ENCODE measurements around the gene FAM174B. TPM values are rescaled to one million over a fixed set of nuclear protein-coding genes. Genes with fewer than 3 reads are reported as not detected.

The FAM174B gene
- total RNA-seq, 2 experiments from 2014 or later = 3.4 to 3.6 TPM

DNA sequence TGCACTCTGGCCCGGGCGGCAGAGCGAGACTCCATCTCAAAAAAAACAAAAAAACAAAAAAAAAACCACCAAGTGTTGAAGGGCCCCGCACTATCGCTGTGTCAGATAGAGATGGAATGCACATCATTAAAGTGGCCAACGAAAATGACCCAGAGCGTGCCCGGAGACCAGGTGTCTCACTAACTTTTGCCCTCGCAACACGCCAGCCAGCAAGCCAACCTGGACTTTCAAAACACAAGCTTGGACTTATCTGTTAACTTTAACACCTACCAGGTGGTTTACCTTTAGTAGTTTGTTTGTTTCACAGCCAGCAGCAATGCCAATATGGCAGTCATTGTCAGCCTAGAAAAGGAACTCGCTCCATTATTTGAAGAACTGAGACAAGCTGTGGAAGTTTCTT is 28.6 kb downstream of the FAM174B start:
- H3K27ac ChIP-seq (ENCODE audit: low read depth in 1 of 2, low read length in 2 of 2) = no peak overlapping the region
- no peaks in the 10 kb centered on the region for H3K4me1 ChIP-seq (ENCODE audit: insufficient read depth, low read length)
- intact Hi-C loops (cut with DNase I, micrococcal nuclease) = no loop called here
- H3K27ac Mint-ChIP-seq = no peak overlapping the region
- H3K27me3 Mint-ChIP-seq = no peaks in the 10 kb centered on the region
- ChIA-PET POLR2A (no interaction called here), CTCF (no interaction called here)
- no peak overlapping the region for H3K4me3 ChIP-seq (ENCODE audit: low read length)
- no peak for DNase-seq
- H3K27me3 ChIP-seq (ENCODE audit: control insufficient read depth in 1 of 2, insufficient read depth in 2 of 2, low read length in 2 of 2) = no peaks in the 10 kb centered on the region
- H3K36me3 Mint-ChIP-seq (ENCODE audit: low read depth) = peaks cover 4% of the 10 kb centered on the region
- ATAC-seq (ENCODE audit: poor library complexity) = no peak
- H3K4me3 Mint-ChIP-seq = no peak overlapping the region
- H3K9me3 Mint-ChIP-seq = no peaks in the 10 kb centered on the region
- H3K9me3 ChIP-seq (ENCODE audit: control insufficient read depth in 1 of 2, insufficient read depth in 1 of 2, low read length in 2 of 2) = peaks cover 0 to 5% of the 10 kb centered on the region in 2 experiments
- H3K4me1 Mint-ChIP-seq (ENCODE audit: low read depth) = no peaks in the 10 kb centered on the region
- TF ChIP-seq, protein P1, sequence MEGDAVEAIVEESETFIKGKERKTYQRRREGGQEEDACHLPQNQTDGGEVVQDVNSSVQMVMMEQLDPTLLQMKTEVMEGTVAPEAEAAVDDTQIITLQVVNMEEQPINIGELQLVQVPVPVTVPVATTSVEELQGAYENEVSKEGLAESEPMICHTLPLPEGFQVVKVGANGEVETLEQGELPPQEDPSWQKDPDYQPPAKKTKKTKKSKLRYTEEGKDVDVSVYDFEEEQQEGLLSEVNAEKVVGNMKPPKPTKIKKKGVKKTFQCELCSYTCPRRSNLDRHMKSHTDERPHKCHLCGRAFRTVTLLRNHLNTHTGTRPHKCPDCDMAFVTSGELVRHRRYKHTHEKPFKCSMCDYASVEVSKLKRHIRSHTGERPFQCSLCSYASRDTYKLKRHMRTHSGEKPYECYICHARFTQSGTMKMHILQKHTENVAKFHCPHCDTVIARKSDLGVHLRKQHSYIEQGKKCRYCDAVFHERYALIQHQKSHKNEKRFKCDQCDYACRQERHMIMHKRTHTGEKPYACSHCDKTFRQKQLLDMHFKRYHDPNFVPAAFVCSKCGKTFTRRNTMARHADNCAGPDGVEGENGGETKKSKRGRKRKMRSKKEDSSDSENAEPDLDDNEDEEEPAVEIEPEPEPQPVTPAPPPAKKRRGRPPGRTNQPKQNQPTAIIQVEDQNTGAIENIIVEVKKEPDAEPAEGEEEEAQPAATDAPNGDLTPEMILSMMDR (IDR thresholded peaks at IDR 0.05) = no peak
- no peaks in the 10 kb centered on the region for H3K36me3 ChIP-seq (ENCODE audit: insufficient read depth, low read length)

DNA sequence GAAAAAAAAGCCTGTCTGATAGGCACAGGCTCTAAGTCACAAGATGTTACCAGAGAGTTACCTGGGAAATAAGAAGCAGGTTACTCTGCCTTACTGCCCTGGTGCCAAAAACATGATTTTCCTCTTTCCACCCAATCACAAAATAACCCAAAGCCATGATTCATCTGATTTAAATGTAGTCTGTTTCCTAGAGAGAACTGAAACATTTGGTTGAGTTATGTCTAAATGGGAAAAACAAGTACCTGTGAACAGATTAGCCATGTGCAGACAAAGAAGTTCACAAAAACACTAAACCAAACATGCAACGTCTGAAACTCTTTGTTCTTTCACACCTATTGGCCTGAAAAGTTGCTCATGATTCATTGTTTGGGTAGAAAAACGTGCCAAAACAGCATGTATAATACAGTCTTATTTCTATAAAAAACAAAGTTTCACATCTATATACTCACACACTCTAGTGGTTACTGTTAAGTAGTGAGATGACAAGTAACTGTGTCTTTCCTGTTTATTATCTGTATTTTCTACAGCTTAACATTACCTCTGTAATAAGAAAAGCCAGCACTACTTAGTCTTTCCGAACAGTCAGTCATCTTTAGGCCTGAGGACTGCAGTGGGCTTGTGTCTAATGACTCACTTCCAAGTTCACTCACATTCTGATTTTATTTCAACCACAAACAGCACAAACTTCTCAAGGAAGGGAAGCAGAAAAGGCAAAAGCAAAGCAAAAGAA is 30.2 kb downstream of the FAM174B start:
- H3K27ac ChIP-seq (ENCODE audit: low read depth in 1 of 2, low read length in 2 of 2) = no peak overlapping the region
- ATAC-seq (ENCODE audit: poor library complexity) (no peak), DNase-seq (no peak)
- H3K36me3 ChIP-seq (ENCODE audit: insufficient read depth, low read length) = no peaks in the 10 kb centered on the region
- H3K27me3 ChIP-seq (ENCODE audit: control insufficient read depth in 1 of 2, insufficient read depth in 2 of 2, low read length in 2 of 2) = no peaks in the 10 kb centered on the region
- ChIA-PET CTCF (no interaction called here), POLR2A (no interaction called here)
- Mint-ChIP-seq H3K9me3 (no peaks in the 10 kb centered on the region), H3K27ac (no peak overlapping the region), H3K4me3 (no peak overlapping the region), H3K4me1 (ENCODE audit: low read depth) (no peaks in the 10 kb centered on the region), H3K36me3 (ENCODE audit: low read depth) (peaks cover 4% of the 10 kb centered on the region), H3K27me3 (no peaks in the 10 kb centered on the region)
- H3K4me3 ChIP-seq (ENCODE audit: low read length) = no peak overlapping the region
- intact Hi-C loops (cut with DNase I, micrococcal nuclease) = no loop called here
- TF ChIP-seq, protein P1 (IDR thresholded peaks at IDR 0.05) = no peak
- no peaks in the 10 kb centered on the region for H3K9me3 ChIP-seq (ENCODE audit: control insufficient read depth in 1 of 2, insufficient read depth in 1 of 2, low read length in 2 of 2)
- no peaks in the 10 kb centered on the region for H3K4me1 ChIP-seq (ENCODE audit: insufficient read depth, low read length)

DNA sequence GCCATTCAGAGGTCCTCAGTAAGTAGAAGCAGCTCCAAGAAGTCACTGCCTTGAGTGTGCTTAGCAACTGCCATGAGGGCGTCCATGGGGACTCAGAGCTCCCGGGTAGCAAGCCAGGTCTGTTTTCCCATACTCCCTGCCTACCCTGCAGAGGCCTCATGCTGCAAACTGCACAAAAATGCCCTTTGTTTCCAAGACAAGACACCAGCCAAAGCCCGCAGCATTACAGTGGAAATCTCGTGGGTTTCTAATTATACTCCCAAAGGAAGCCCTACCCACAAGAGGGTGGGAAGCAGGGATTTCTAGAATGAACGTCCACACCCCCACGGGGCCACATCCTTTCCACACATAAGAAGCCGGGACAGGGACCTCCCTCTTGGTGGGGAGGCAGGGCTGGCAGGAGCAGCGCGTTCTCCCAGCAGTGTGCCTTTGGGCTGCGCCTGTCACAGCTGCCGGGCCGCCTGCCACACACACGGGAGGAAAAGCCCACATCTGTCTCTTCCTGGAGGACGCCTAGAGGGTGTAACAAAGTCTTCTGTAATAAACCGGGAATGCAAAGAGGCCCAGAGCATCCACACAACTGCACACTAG is 31.1 kb downstream of the FAM174B start:
- Histone ChIP-seq H3K4me3 (ENCODE audit: low read length) (no peak overlapping the region), H3K36me3 (ENCODE audit: insufficient read depth, low read length) (no peaks in the 10 kb centered on the region), H3K27ac (ENCODE audit: low read depth in 1 of 2, low read length in 2 of 2) (no peak overlapping the region), H3K27me3 (ENCODE audit: control insufficient read depth in 1 of 2, insufficient read depth in 2 of 2, low read length in 2 of 2) (no peaks in the 10 kb centered on the region), H3K4me1 (ENCODE audit: insufficient read depth, low read length) (no peaks in the 10 kb centered on the region), H3K9me3 (ENCODE audit: control insufficient read depth in 1 of 2, insufficient read depth in 1 of 2, low read length in 2 of 2) (no peaks in the 10 kb centered on the region)
- no peaks in the 10 kb centered on the region for H3K4me1 Mint-ChIP-seq (ENCODE audit: low read depth)
- no peak overlapping the region for H3K4me3 Mint-ChIP-seq
- no peaks in the 10 kb centered on the region for H3K27me3 Mint-ChIP-seq
- no peak for DNase-seq
- no peak for ATAC-seq (ENCODE audit: poor library complexity)
- TF ChIP-seq, protein P1 (IDR thresholded peaks at IDR 0.05) = no peak
- H3K9me3 Mint-ChIP-seq = no peaks in the 10 kb centered on the region
- intact Hi-C loops (cut with DNase I, micrococcal nuclease) = no loop called here
- POLR2A ChIA-PET = no interaction called here
- no peaks in the 10 kb centered on the region for H3K36me3 Mint-ChIP-seq (ENCODE audit: low read depth)
- CTCF ChIA-PET = no interaction called here
- no peak overlapping the region for H3K27ac Mint-ChIP-seq

Measured in CD4-positive, alpha-beta T cell (primary cell).